ENCODE measurements around the gene GALNT5.

The GALNT5 gene

DNA sequence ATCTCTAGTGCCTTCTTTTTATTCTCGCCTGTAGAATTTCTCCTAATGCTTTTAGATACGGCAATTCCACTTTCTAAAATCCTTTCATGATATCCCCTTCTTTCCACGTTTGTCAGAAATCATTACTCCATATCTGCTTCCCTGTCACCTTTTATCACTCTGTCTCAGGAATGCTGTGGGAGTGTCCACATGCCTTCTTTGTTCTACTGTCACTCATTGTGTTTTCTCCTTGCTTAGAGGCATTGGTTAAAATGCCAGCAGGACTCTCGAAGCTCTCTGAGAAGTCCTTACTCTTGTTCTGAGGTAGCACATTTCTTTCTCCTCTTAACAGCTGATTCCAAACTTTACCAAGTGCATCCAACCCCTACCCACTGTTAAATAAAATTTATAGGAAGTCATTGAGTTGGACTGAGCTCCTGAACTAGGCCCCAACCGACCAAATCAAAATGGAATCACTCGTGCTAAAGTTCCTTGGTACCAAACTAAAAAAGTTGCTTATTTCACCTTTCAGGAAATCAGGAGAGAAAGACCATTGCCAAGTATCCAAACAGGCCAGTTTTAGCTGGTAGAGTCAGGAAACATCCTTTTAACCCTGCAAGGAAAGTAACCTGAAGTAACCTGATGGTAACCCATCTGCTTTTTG, 10.6 kb upstream of the GALNT5 start:
- Histone ChIP-seq H3K9ac (no peak overlapping the region), H3K27me3 (no peaks in the 10 kb centered on the region), H3K9me3 (no peaks in the 10 kb centered on the region), H3K4me3 (no peak overlapping the region), H3K4me1 (no peaks in the 10 kb centered on the region), H4K20me1 (no peaks in the 10 kb centered on the region), H3K27ac (no peak overlapping the region), H3K36me3 (no peaks in the 10 kb centered on the region), H3K4me2 (no peak overlapping the region)
- no peak for TF ChIP-seq Cebpa-rat (IDR thresholded peaks at IDR 0.05)

DNA sequence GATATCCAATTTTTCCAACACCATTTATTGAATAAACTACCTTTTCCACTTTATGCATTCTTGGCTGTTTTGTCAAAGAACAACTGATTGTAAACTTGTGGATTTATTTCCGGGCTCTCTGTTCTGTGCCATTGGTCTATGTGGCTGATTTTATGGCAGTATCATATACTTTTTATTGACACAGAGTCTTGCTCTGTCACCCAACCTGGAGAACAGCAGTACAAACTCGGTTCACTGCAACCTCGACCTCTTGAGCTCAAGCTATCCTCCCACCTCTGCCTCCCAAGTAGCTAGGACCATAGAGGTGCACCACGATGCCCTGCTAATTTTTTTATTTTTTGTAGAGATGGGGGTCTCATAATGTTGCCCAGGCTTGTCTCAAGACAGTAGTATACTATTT, 6.7 kb upstream of the GALNT5 start:
- no peak overlapping the region for H3K4me2 ChIP-seq
- no peaks in the 10 kb centered on the region for H3K4me1 ChIP-seq
- no peak overlapping the region for H3K9ac ChIP-seq
- no peak overlapping the region for H3K27ac ChIP-seq
- H3K36me3 ChIP-seq: no peaks in the 10 kb centered on the region
- H3K4me3 ChIP-seq: no peak overlapping the region
- no peaks in the 10 kb centered on the region for H3K27me3 ChIP-seq
- no peaks in the 10 kb centered on the region for H4K20me1 ChIP-seq
- TF ChIP-seq Cebpa-rat (IDR thresholded peaks at IDR 0.05): no peak
- no peaks in the 10 kb centered on the region for H3K9me3 ChIP-seq

DNA sequence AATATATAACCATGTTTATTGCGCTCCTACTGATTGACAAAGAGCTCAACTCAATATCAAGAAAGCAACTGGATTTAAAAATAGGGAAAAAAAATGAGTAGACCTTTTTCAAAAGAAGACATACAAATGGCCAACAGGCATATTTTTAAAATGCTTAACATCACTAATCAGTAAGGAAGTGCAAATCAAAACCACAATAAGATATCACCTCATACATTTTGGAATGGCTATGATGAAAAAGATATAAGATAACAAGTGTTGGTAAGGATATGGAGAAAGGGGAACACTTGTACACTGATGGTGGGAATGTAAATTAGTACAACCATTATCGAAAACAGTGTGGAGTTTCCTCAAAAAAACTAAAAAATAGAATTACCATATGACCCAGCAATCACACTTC, 5.6 kb upstream of the GALNT5 start:
- TF ChIP-seq Cebpa-rat (IDR thresholded peaks at IDR 0.05): no peak
- no peaks in the 10 kb centered on the region for H3K9me3 ChIP-seq
- H3K27me3 ChIP-seq: no peaks in the 10 kb centered on the region
- H3K4me1 ChIP-seq: no peaks in the 10 kb centered on the region
- no peak overlapping the region for H3K4me3 ChIP-seq
- H3K4me2 ChIP-seq: no peak overlapping the region
- H3K9ac ChIP-seq: no peak overlapping the region
- no peaks in the 10 kb centered on the region for H4K20me1 ChIP-seq
- H3K27ac ChIP-seq: no peak overlapping the region
- H3K36me3 ChIP-seq: no peaks in the 10 kb centered on the region

DNA sequence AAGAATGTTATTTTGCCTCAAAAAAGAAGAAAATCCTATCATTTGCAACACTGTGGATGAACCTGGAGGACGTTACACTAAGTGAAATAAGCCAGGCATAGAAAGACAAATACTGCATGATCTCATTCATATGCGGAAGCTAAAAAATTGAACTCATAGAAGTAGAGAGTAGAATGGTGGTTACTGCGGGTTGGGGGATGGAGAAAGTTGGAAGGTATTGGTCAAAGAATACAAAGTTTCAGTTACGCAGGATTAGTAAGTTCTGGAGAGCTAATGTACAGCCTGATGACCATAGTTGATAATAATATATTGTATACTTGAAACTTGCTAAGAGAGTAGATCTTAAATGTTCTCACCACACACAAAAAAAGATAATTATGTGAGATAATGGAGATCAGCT, 5.0 kb upstream of the GALNT5 start:
- Histone ChIP-seq H3K4me1 (no peaks in the 10 kb centered on the region), H3K27me3 (no peaks in the 10 kb centered on the region), H3K9ac (no peak overlapping the region), H3K27ac (no peak overlapping the region), H3K4me2 (no peak overlapping the region), H3K9me3 (no peaks in the 10 kb centered on the region), H3K36me3 (no peaks in the 10 kb centered on the region), H3K4me3 (no peak overlapping the region), H4K20me1 (no peaks in the 10 kb centered on the region)
- no peak for TF ChIP-seq Cebpa-rat (IDR thresholded peaks at IDR 0.05)

DNA sequence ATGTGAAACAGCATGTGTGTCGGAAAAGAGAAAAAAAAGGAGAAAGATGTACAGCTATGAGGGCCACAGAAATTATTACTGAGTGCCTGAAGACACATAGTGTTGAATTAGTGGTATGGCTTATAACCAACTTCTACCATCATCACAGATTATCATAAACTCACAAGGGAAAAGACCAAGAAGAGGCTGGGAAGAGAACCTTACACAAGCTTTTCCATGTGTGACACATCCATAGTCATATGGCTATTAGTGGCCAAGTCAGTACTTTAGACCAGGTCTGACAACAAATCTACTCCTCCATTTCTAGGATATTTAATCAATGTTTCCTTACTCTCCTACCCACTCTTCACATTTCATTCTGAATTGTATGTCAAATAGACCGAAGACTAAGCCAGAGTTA, 3.5 kb upstream of the GALNT5 start:
- no peak overlapping the region for H3K27ac ChIP-seq
- no peaks in the 10 kb centered on the region for H4K20me1 ChIP-seq
- H3K4me1 ChIP-seq: no peaks in the 10 kb centered on the region
- no peak for TF ChIP-seq Cebpa-rat (IDR thresholded peaks at IDR 0.05)
- H3K9ac ChIP-seq: no peak overlapping the region
- H3K4me2 ChIP-seq: no peak overlapping the region
- no peak overlapping the region for H3K4me3 ChIP-seq
- no peaks in the 10 kb centered on the region for H3K27me3 ChIP-seq
- no peaks in the 10 kb centered on the region for H3K9me3 ChIP-seq
- H3K36me3 ChIP-seq: no peaks in the 10 kb centered on the region

DNA sequence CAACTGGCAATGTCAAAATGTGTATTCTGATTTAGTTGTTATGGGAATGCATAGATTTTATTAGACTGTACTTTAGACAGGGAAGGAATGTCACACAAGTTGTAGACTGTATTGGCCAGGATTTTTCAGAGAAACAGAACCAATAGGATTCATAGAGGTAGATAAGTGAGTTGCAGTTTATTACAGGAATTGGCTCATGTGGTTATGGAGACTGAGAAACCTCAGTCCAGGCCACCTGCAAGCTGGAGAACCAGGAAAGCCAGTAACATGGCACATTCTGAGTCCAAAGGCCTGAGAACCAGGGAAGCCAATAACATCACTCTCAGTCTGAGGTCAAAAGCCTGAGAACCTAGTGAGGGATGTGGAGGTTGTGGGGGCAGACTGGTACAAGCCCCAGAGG, 1.8 kb upstream of the GALNT5 start:
- no peak overlapping the region for H3K4me2 ChIP-seq
- no peaks in the 10 kb centered on the region for H3K36me3 ChIP-seq
- TF ChIP-seq Cebpa-rat (IDR thresholded peaks at IDR 0.05): no peak
- H3K27ac ChIP-seq: no peak overlapping the region
- H4K20me1 ChIP-seq: no peaks in the 10 kb centered on the region
- H3K9me3 ChIP-seq: no peaks in the 10 kb centered on the region
- H3K9ac ChIP-seq: no peak overlapping the region
- no peaks in the 10 kb centered on the region for H3K4me1 ChIP-seq
- no peak overlapping the region for H3K4me3 ChIP-seq
- H3K27me3 ChIP-seq: no peaks in the 10 kb centered on the region

DNA sequence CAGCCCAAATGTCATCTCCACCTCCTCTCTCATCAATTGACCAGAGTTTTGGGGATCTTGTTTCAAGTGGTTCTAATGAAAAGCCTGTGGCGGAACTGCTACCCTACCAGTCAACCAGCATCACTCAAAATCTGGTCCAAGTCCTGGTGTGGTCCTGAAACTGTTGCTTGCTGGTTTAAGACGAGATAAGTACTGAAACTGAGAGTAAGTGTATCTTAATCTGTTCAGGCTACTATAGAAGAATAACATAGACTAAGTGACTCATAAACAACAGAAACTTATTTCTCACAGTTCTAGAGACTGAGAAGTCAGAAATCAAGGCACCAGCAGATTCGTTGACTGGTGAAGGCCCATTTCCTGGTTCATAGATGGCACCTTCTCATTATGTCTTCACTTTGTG, 879 bp upstream of the GALNT5 start:
- Histone ChIP-seq H3K9ac (no peak overlapping the region), H4K20me1 (no peaks in the 10 kb centered on the region), H3K4me3 (no peak overlapping the region), H3K27me3 (no peaks in the 10 kb centered on the region), H3K4me2 (no peak overlapping the region), H3K9me3 (no peaks in the 10 kb centered on the region), H3K27ac (no peak overlapping the region), H3K4me1 (no peaks in the 10 kb centered on the region), H3K36me3 (no peaks in the 10 kb centered on the region)
- no peak for TF ChIP-seq Cebpa-rat (IDR thresholded peaks at IDR 0.05)

DNA sequence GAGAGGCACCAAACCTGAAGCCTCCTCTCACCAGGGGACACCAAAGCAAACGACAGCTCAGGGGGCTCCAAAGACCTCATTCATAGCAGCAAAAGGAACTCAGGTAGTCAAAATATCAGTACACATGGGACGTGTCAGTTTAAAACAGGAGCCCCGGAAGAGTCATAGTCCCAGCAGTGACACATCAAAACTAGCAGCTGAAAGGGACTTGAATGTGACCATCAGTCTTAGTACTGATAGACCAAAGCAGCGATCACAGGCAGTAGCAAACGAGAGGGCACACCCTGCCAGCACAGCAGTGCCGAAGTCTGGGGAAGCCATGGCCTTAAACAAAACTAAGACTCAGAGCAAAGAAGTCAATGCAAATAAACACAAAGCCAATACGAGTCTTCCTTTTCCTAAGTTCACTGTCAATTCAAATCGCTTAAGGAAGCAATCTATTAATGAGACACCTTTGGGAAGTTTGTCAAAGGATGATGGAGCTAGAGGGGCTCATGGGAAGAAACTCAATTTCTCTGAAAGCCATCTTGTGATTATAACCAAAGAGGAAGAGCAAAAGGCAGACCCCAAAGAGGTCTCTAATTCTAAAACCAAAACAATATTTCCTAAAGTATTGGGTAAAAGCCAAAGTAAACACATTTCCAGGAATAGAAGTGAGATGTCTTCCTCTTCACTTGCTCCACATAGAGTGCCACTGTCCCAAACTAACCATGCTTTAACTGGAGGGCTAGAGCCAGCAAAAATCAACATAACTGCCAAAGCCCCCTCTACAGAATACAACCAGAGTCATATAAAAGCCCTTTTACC, 1.2 kb downstream of the GALNT5 start:
- no peaks in the 10 kb centered on the region for H3K9me3 ChIP-seq
- H3K27me3 ChIP-seq: no peaks in the 10 kb centered on the region
- H3K4me3 ChIP-seq: no peak overlapping the region
- peaks cover 9% of the 10 kb centered on the region; the same call in 1 of the 2 replicates for H3K4me1 ChIP-seq
- no peak overlapping the region for H3K9ac ChIP-seq
- no peak for TF ChIP-seq Cebpa-rat (IDR thresholded peaks at IDR 0.05)
- no peak overlapping the region for H3K27ac ChIP-seq
- no peak overlapping the region for H3K4me2 ChIP-seq
- no peaks in the 10 kb centered on the region for H3K36me3 ChIP-seq
- H4K20me1 ChIP-seq: no peaks in the 10 kb centered on the region

DNA sequence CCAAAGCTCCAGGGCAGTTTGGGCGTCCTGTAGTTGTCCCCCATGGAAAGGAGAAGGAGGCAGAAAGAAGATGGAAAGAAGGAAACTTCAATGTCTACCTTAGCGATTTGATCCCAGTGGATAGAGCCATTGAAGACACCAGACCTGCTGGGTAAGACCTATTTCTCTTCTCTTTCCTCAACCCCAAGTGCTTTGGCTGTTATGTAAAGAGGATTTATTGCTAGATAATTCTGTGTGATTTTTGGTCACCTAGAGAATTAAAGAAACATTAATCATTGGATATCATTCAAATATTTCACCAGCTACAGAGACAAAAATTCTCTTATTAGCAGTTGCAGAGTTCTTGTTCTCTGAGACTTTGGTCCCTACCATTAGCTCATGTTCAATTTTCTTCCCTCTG, 1.9 kb downstream of the GALNT5 start:
- Histone ChIP-seq H3K9ac (no peak overlapping the region), H3K4me1 (peaks cover 9% of the 10 kb centered on the region; the same call in 1 of the 2 replicates), H3K36me3 (no peaks in the 10 kb centered on the region), H3K27me3 (no peaks in the 10 kb centered on the region), H3K4me3 (no peak overlapping the region), H3K4me2 (no peak overlapping the region), H3K9me3 (no peaks in the 10 kb centered on the region), H3K27ac (no peak overlapping the region), H4K20me1 (no peaks in the 10 kb centered on the region)
- TF ChIP-seq Cebpa-rat (IDR thresholded peaks at IDR 0.05): no peak

DNA sequence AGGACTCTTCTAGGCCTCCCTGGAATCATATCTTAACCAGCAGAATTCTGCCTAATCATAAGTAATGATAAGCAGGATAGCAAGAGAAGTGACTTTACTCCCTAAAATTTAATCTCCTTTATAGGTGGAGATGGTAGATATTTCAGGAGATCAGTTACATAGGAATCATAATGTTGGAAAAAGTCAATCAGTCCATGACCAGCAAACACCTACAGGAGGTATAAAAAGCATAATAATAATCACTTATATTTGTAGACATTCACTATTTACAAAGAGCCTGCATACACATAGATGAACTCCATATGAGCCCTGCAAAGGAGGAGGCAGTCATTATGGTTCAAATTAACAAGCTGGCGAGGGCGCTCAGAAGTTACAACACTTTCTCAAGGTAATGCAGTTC, 2.5 kb downstream of the GALNT5 start:
- H3K36me3 ChIP-seq: no peaks in the 10 kb centered on the region
- H3K27me3 ChIP-seq: no peaks in the 10 kb centered on the region
- no peak overlapping the region for H3K27ac ChIP-seq
- no peak overlapping the region for H3K4me2 ChIP-seq
- no peaks in the 10 kb centered on the region for H3K9me3 ChIP-seq
- no peak overlapping the region for H3K9ac ChIP-seq
- H3K4me1 ChIP-seq: peaks cover 9% of the 10 kb centered on the region; the same call in 1 of the 2 replicates
- H3K4me3 ChIP-seq: no peak overlapping the region
- TF ChIP-seq Cebpa-rat (IDR thresholded peaks at IDR 0.05): no peak
- no peaks in the 10 kb centered on the region for H4K20me1 ChIP-seq

Measured in BLaER1 (cell line).